Muscle layer of duodenum (tissue), 2 donors: Measurements from ENCODE around the gene LRRC8C.
"Not testable (repeated sequence)": the region's sequence is repeated elsewhere in the genome, so short reads cannot be mapped to it uniquely, and the experiment has no call there.

ENCODE experiments used
- H3K27ac ChIP-seq: one replicate; pipeline ENCODE4 v1.7.0; 2013; ENCODE audit warnings: mild to moderate bottlenecking, low read length
- H3K27me3 ChIP-seq: one replicate; pipeline ENCODE4 v1.7.0; 2013; ENCODE audit warnings: low read depth, mild to moderate bottlenecking, control low read depth, low read length
- H3K36me3 ChIP-seq, 2 donors: one replicate each; pipeline ENCODE4 v1.7.0; 2013; ENCODE audit warnings: low read length in 2 of 2, control low read depth in 1 of 2, mild to moderate bottlenecking in 1 of 2; ENCODE audit not compliant: insufficient read depth in 2 of 2, control insufficient read depth in 1 of 2
- H3K4me1 ChIP-seq, 2 donors: one replicate each; pipeline ENCODE4 v1.7.0; 2013; ENCODE audit warnings: low read length in 2 of 2, mild to moderate bottlenecking in 2 of 2, control low read depth in 1 of 2, moderate library complexity in 1 of 2; ENCODE audit not compliant: insufficient read depth in 2 of 2, control insufficient read depth in 1 of 2
- H3K4me3 ChIP-seq, 2 donors: one replicate each; pipeline ENCODE4 v1.7.0; 2013; ENCODE audit warnings: low read length in 2 of 2, low read depth in 1 of 2, mild to moderate bottlenecking in 1 of 2
- H3K9me3 ChIP-seq, 2 donors: one replicate each; pipeline ENCODE4 v1.7.0; 2013; ENCODE audit warnings: low read length in 2 of 2, control low read depth in 1 of 2, mild to moderate bottlenecking in 1 of 2; ENCODE audit not compliant: control insufficient read depth in 1 of 2
- donor health status: healthy.

The LRRC8C gene

GRCh38 chr1:89632657-89633247 lies at the start of gene LRRC8C:
TSS of gene LRRC8C (plus strand) at chr1:89633120. CDS start at chr1:89686474, 53,354 bp downstream.
- H3K27me3 ChIP-seq = no peaks in the 10 kb centered on the region
- peaks cover 0 to 8% of the 10 kb centered on the region in 2 donors for H3K4me1 ChIP-seq
- H3K27ac ChIP-seq = peak within 1 kb of the TSS; percentile 40
- no peaks in the 10 kb centered on the region for H3K9me3 ChIP-seq
- H3K36me3 ChIP-seq = no peaks in the 10 kb centered on the region
- peak within 1 kb of the TSS; percentile 84 to 97 for H3K4me3 ChIP-seq

- H3K9me3 ChIP-seq = no peaks in the 10 kb centered on the region
These were observed 48.7 kb upstream of the LRRC8C start for GRCh38 chr1:89584211-89584610.

GRCh38 chr1:89584781-89585180 lies 48.1 kb upstream of the LRRC8C start:
- Histone ChIP-seq H3K36me3 (peaks cover 13 to 17% of the 10 kb centered on the region in 2 donors), H3K4me3 (no peak overlapping the region), H3K9me3 (no peaks in the 10 kb centered on the region), H3K4me1 (no peaks in the 10 kb centered on the region), H3K27me3 (no peaks in the 10 kb centered on the region), H3K27ac (no peak overlapping the region)

More at GRCh38 chr1:89584211-89584610, 48.7 kb upstream of the LRRC8C start:
- H3K27me3 ChIP-seq = no peaks in the 10 kb centered on the region
- H3K4me1 ChIP-seq = no peaks in the 10 kb centered on the region
- peaks cover 13 to 17% of the 10 kb centered on the region in 2 donors for H3K36me3 ChIP-seq
- H3K4me3 ChIP-seq = no peak overlapping the region
- no peak overlapping the region for H3K27ac ChIP-seq

- H3K27me3 ChIP-seq = no peaks in the 10 kb centered on the region
- H3K36me3 ChIP-seq = peaks cover 5 to 13% of the 10 kb centered on the region in 2 donors
- H3K9me3 ChIP-seq = no peaks in the 10 kb centered on the region
- no peak overlapping the region for H3K27ac ChIP-seq
- H3K4me1 ChIP-seq = no peaks in the 10 kb centered on the region
- no peak overlapping the region for H3K4me3 ChIP-seq
These were observed 45.2 kb upstream of the LRRC8C start for GRCh38 chr1:89587729-89588161.

- H3K36me3 ChIP-seq = peaks cover 4 to 6% of the 10 kb centered on the region in 2 donors
- no peaks in the 10 kb centered on the region for H3K4me1 ChIP-seq
- H3K27ac ChIP-seq = no peak overlapping the region
- no peaks in the 10 kb centered on the region for H3K9me3 ChIP-seq
- H3K27me3 ChIP-seq = no peaks in the 10 kb centered on the region
- no peak overlapping the region for H3K4me3 ChIP-seq
These were observed 44.4 kb upstream of the LRRC8C start for GRCh38 chr1:89588480-89588879.

- no peaks in the 10 kb centered on the region for H3K4me1 ChIP-seq
- H3K27ac ChIP-seq = no peak overlapping the region
- no peaks in the 10 kb centered on the region for H3K27me3 ChIP-seq
- H3K4me3 ChIP-seq = no peak overlapping the region
- peaks cover 0 to 4% of the 10 kb centered on the region in 2 donors for H3K36me3 ChIP-seq
- H3K9me3 ChIP-seq = no peaks in the 10 kb centered on the region
These were observed 43.4 kb upstream of the LRRC8C start for GRCh38 chr1:89589515-89589914.

GRCh38 chr1:89590341-89591080 lies 42.4 kb upstream of the LRRC8C start:
- H3K9me3 ChIP-seq = no peaks in the 10 kb centered on the region
- H3K27ac ChIP-seq = no peak overlapping the region
- H3K4me1 ChIP-seq = no peaks in the 10 kb centered on the region
- H3K36me3 ChIP-seq = no peaks in the 10 kb centered on the region
- H3K27me3 ChIP-seq = no peaks in the 10 kb centered on the region
- H3K4me3 ChIP-seq = no peak overlapping the region

- H3K27ac ChIP-seq = not testable (repeated sequence)
These were observed 40.0 kb upstream of the LRRC8C start for GRCh38 chr1:89592861-89593302.

GRCh38 chr1:89594096-89594740 lies 38.7 kb upstream of the LRRC8C start:
- H3K36me3 ChIP-seq = no peaks in the 10 kb centered on the region
- no peak overlapping the region for H3K4me3 ChIP-seq
- H3K27ac ChIP-seq = no peak overlapping the region
- no peaks in the 10 kb centered on the region for H3K27me3 ChIP-seq
- no peaks in the 10 kb centered on the region for H3K4me1 ChIP-seq
- H3K9me3 ChIP-seq = no peaks in the 10 kb centered on the region

More at GRCh38 chr1:89592861-89593302, 40.0 kb upstream of the LRRC8C start:
- not testable (repeated sequence) for H3K4me1 ChIP-seq, H3K27me3 ChIP-seq, H3K9me3 ChIP-seq, H3K36me3 ChIP-seq, H3K4me3 ChIP-seq

GRCh38 chr1:89596698-89597097 lies 36.2 kb upstream of the LRRC8C start:
- Histone ChIP-seq H3K27ac (no peak overlapping the region), H3K36me3 (no peaks in the 10 kb centered on the region), H3K27me3 (no peaks in the 10 kb centered on the region), H3K4me1 (no peaks in the 10 kb centered on the region), H3K4me3 (no peak overlapping the region), H3K9me3 (no peaks in the 10 kb centered on the region)
